Central memory CD8-positive, alpha-beta T cell (primary cell): ENCODE results near the gene WASHC4.
A peak's percentile ranks its signal among the peaks of the same experiment; 100 is the strongest.

Experiments
- ATAC-seq: fragments of 150-1000 bp; cut with Tn5 transposase; replicated peaks from 2 replicates; pipeline ENCODE4 v1.10.0; 2022; ENCODE audit warnings: mild to moderate bottlenecking, moderate FRiP score, moderate number of reproducible peaks; ENCODE audit not compliant: poor library complexity, severe bottlenecking; ENCODE audit errors: extremely low read depth
- DNase-seq, 2 donors: peaks; one replicate each; pipeline ENCODE4 v3.0.0; 2021; ENCODE audit warnings: low spot score in 2 of 2
- H3K27ac Mint-ChIP-seq: one replicate; pipeline ENCODE4 v1.8.0; 2022; ENCODE audit warnings: low read depth, mild to moderate bottlenecking, moderate library complexity, mixed read lengths
- H3K27me3 Mint-ChIP-seq: one replicate; pipeline ENCODE4 v1.8.0; 2022; ENCODE audit warnings: mixed read lengths
- H3K36me3 Mint-ChIP-seq: one replicate; pipeline ENCODE4 v1.8.0; 2022; ENCODE audit warnings: mild to moderate bottlenecking, moderate library complexity, mixed read lengths; ENCODE audit not compliant: insufficient read depth
- H3K4me1 Mint-ChIP-seq: one replicate; pipeline ENCODE4 v1.8.0; 2022; ENCODE audit warnings: mixed read lengths
- H3K4me3 Mint-ChIP-seq: one replicate; pipeline ENCODE4 v1.8.0; 2022; ENCODE audit warnings: mild to moderate bottlenecking, moderate library complexity, mixed read lengths
- H3K9me3 Mint-ChIP-seq: one replicate; pipeline ENCODE4 v1.8.0; 2022; ENCODE audit warnings: mixed read lengths

Gene WASHC4

GRCh38 chr12:105100207-105100985 lies 7.1 kb upstream of the WASHC4 start:
- Mint-ChIP-seq H3K36me3 (peaks cover 5% of the 10 kb centered on the region), H3K9me3 (peaks cover 7% of the 10 kb centered on the region), H3K27ac (peak overlapping the region; percentile 11), H3K4me3 (no peak overlapping the region), H3K4me1 (no peaks in the 10 kb centered on the region), H3K27me3 (peaks cover 77% of the 10 kb centered on the region)
- no peak for ATAC-seq
- no peak for DNase-seq

GRCh38 chr12:105100998-105101397 lies 6.5 kb upstream of the WASHC4 start:
- Mint-ChIP-seq H3K9me3 (peaks cover 7% of the 10 kb centered on the region), H3K36me3 (peaks cover 2% of the 10 kb centered on the region), H3K27ac (no peak overlapping the region), H3K27me3 (peaks cover 77% of the 10 kb centered on the region), H3K4me3 (no peak overlapping the region), H3K4me1 (no peaks in the 10 kb centered on the region)
- DNase-seq (no peak), ATAC-seq (no peak)

GRCh38 chr12:105102673-105103072 lies 4.9 kb upstream of the WASHC4 start:
- Mint-ChIP-seq H3K27me3 (peaks cover 73% of the 10 kb centered on the region), H3K4me3 (no peak overlapping the region), H3K4me1 (peaks cover 11% of the 10 kb centered on the region), H3K27ac (no peak overlapping the region), H3K36me3 (peaks cover 6% of the 10 kb centered on the region), H3K9me3 (no peaks in the 10 kb centered on the region)
- DNase-seq (no peak), ATAC-seq (no peak)

GRCh38 chr12:105104762-105105161 lies 2.8 kb upstream of the WASHC4 start:
- no peak overlapping the region for H3K27ac Mint-ChIP-seq
- H3K9me3 Mint-ChIP-seq: no peaks in the 10 kb centered on the region
- no peak overlapping the region for H3K4me3 Mint-ChIP-seq
- H3K36me3 Mint-ChIP-seq: peaks cover 14% of the 10 kb centered on the region
- H3K27me3 Mint-ChIP-seq: peaks cover 53% of the 10 kb centered on the region
- DNase-seq: no peak
- ATAC-seq: no peak
- H3K4me1 Mint-ChIP-seq: peaks cover 23% of the 10 kb centered on the region

GRCh38 chr12:105106621-105107020 lies 910 bp upstream of the WASHC4 start:
- Mint-ChIP-seq H3K27me3 (peaks cover 36% of the 10 kb centered on the region), H3K4me1 (peaks cover 28% of the 10 kb centered on the region), H3K36me3 (peaks cover 18% of the 10 kb centered on the region), H3K9me3 (no peaks in the 10 kb centered on the region), H3K4me3 (peak overlapping the region; percentile 98), H3K27ac (no peak overlapping the region)
- no peak for DNase-seq
- no peak for ATAC-seq

- Mint-ChIP-seq H3K27me3 (peaks cover 31% of the 10 kb centered on the region), H3K4me3 (peak overlapping the region; percentile 98), H3K27ac (peak overlapping the region; percentile 93), H3K4me1 (peaks cover 33% of the 10 kb centered on the region), H3K9me3 (no peaks in the 10 kb centered on the region), H3K36me3 (peaks cover 21% of the 10 kb centered on the region)
- ATAC-seq (peak; percentile 16), DNase-seq (no peak)
These were observed 399 bp upstream of the WASHC4 start for GRCh38 chr12:105107171-105107493.

- peaks cover 48% of the 10 kb centered on the region for H3K4me1 Mint-ChIP-seq
- H3K27me3 Mint-ChIP-seq: peaks cover 7% of the 10 kb centered on the region
- DNase-seq (no peak), ATAC-seq (no peak)
- H3K9me3 Mint-ChIP-seq: no peaks in the 10 kb centered on the region
- H3K36me3 Mint-ChIP-seq: peaks cover 35% of the 10 kb centered on the region
- H3K4me3 Mint-ChIP-seq: peak overlapping the region; percentile 98
- no peak overlapping the region for H3K27ac Mint-ChIP-seq
These were observed 2.1 kb downstream of the WASHC4 start for GRCh38 chr12:105109465-105110212.

- H3K4me1 Mint-ChIP-seq: peaks cover 48% of the 10 kb centered on the region
- H3K9me3 Mint-ChIP-seq: no peaks in the 10 kb centered on the region
- DNase-seq (no peak), ATAC-seq (no peak)
- H3K27me3 Mint-ChIP-seq: no peaks in the 10 kb centered on the region
- H3K27ac Mint-ChIP-seq: no peak overlapping the region
- H3K4me3 Mint-ChIP-seq: no peak overlapping the region
- H3K36me3 Mint-ChIP-seq: peaks cover 36% of the 10 kb centered on the region
These were observed 3.3 kb downstream of the WASHC4 start for GRCh38 chr12:105110851-105111250.

- ATAC-seq (no peak), DNase-seq (no peak)
- Mint-ChIP-seq H3K27me3 (no peaks in the 10 kb centered on the region), H3K4me1 (peaks cover 36% of the 10 kb centered on the region), H3K4me3 (no peak overlapping the region), H3K27ac (no peak overlapping the region), H3K9me3 (no peaks in the 10 kb centered on the region), H3K36me3 (peaks cover 40% of the 10 kb centered on the region)
These were observed 5.6 kb downstream of the WASHC4 start for GRCh38 chr12:105113094-105113493.

GRCh38 chr12:105116969-105117368 lies 9.4 kb downstream of the WASHC4 start:
- DNase-seq (no peak), ATAC-seq (no peak)
- H3K4me1 Mint-ChIP-seq: peaks cover 17% of the 10 kb centered on the region
- H3K27ac Mint-ChIP-seq: no peak overlapping the region
- no peak overlapping the region for H3K4me3 Mint-ChIP-seq
- no peaks in the 10 kb centered on the region for H3K9me3 Mint-ChIP-seq
- H3K27me3 Mint-ChIP-seq: no peaks in the 10 kb centered on the region
- peaks cover 52% of the 10 kb centered on the region for H3K36me3 Mint-ChIP-seq

- no peak overlapping the region for H3K27ac Mint-ChIP-seq
- H3K4me1 Mint-ChIP-seq: no peaks in the 10 kb centered on the region
- no peak for DNase-seq
- H3K27me3 Mint-ChIP-seq: no peaks in the 10 kb centered on the region
- H3K9me3 Mint-ChIP-seq: no peaks in the 10 kb centered on the region
- ATAC-seq: no peak
- peaks cover 52% of the 10 kb centered on the region for H3K36me3 Mint-ChIP-seq
- H3K4me3 Mint-ChIP-seq: no peak overlapping the region
These were observed 13.0 kb downstream of the WASHC4 start for GRCh38 chr12:105120551-105120950.

GRCh38 chr12:105138248-105138647 lies 30.7 kb downstream of the WASHC4 start:
- no peak overlapping the region for H3K27ac Mint-ChIP-seq
- H3K4me3 Mint-ChIP-seq: no peak overlapping the region
- no peaks in the 10 kb centered on the region for H3K27me3 Mint-ChIP-seq
- no peak for ATAC-seq
- H3K4me1 Mint-ChIP-seq: peaks cover 33% of the 10 kb centered on the region
- no peaks in the 10 kb centered on the region for H3K9me3 Mint-ChIP-seq
- no peak for DNase-seq
- H3K36me3 Mint-ChIP-seq: peaks cover 42% of the 10 kb centered on the region

- no peak for ATAC-seq
- H3K9me3 Mint-ChIP-seq: no peaks in the 10 kb centered on the region
- H3K4me1 Mint-ChIP-seq: peaks cover 10% of the 10 kb centered on the region
- H3K36me3 Mint-ChIP-seq: peaks cover 47% of the 10 kb centered on the region
- no peak for DNase-seq
- no peak overlapping the region for H3K4me3 Mint-ChIP-seq
- no peaks in the 10 kb centered on the region for H3K27me3 Mint-ChIP-seq
- no peak overlapping the region for H3K27ac Mint-ChIP-seq
These were observed 33.9 kb downstream of the WASHC4 start for GRCh38 chr12:105141320-105141922.
